Tibial nerve (tissue), 3 donors: ENCODE data around the gene C9.

Source experiments
- POLR2A ChIP-seq, 2 donors: fragments of 450-650 bp; IDR thresholded peaks; one replicate each; pipeline ENCODE4 v1.6.1; 2017; ENCODE audit warnings: antibody characterized with exemption in 2 of 2, mild to moderate bottlenecking in 2 of 2, moderate library complexity in 2 of 2
- TF ChIP-seq, protein P1 (sequence below), 5 experiments: fragments of 200-600 bp in 3 of 5; fragments of 450-650 bp in 2 of 5; sonication (generic) in 3 of 5; IDR thresholded peaks; one replicate each; pipeline ENCODE4 v1.5.1; 2016 to 2019; ENCODE audit warnings: antibody characterized with exemption in 5 of 5, mild to moderate bottlenecking in 3 of 5, moderate library complexity in 2 of 5

DNA sequence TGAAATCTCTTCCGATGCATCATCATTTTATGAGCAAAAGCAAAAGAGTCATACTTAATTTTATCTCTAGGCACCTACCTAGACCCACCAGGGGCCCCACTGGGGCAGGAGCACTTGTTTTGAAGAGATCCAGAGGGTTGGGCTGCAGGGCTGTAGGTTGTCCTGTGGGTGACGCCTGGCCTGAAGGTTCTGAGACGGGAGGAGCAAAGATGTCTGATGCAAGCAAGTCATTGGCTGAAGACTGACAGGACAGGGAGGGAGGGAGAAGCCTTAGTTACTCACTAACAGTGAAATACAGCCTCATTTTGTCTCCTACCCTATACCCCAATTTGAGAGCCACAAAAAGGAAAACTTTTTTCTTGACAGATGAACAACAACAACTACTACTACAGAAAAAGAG lies 17.1 kb upstream of the C9 start:
- TF ChIP-seq POLR2A (IDR thresholded peaks at IDR 0.05): no peak
- TF ChIP-seq, protein P1, sequence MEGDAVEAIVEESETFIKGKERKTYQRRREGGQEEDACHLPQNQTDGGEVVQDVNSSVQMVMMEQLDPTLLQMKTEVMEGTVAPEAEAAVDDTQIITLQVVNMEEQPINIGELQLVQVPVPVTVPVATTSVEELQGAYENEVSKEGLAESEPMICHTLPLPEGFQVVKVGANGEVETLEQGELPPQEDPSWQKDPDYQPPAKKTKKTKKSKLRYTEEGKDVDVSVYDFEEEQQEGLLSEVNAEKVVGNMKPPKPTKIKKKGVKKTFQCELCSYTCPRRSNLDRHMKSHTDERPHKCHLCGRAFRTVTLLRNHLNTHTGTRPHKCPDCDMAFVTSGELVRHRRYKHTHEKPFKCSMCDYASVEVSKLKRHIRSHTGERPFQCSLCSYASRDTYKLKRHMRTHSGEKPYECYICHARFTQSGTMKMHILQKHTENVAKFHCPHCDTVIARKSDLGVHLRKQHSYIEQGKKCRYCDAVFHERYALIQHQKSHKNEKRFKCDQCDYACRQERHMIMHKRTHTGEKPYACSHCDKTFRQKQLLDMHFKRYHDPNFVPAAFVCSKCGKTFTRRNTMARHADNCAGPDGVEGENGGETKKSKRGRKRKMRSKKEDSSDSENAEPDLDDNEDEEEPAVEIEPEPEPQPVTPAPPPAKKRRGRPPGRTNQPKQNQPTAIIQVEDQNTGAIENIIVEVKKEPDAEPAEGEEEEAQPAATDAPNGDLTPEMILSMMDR (IDR thresholded peaks at IDR 0.05): no peak
